GM12873 (cell line): Measurements from ENCODE around the gene PTCHD1.

Source experiments
- CTCF ChIP-seq: IDR thresholded peaks from 2 replicates; pipeline ENCODE4 v1.5.1; 2012; ENCODE audit warnings: low read depth, mild to moderate bottlenecking, moderate library complexity, low read length, control low read depth; ENCODE audit not compliant: insufficient read depth; ENCODE audit errors: missing control alignments

Gene PTCHD1

DNA sequence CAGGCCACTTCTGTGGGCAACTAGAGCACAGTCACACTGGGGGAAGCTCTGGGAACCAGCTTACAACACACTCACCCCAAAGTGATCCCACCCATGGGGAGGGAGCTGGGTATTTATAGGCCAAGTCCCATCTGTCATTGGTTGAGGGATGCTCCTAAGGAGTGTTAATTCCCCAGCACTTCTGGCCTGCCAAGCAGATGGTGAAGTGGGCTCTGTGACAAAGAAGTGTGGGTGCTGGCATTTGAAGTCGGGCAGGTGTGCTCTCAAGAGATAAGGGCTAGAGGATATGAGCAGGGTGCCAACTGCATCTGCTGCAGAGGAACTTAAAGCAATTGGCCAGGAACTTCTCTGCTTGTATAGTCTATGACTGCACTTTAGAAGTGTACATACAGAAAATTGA, 30.9 kb downstream of the PTCHD1 start:
- no peak for TF ChIP-seq CTCF

DNA sequence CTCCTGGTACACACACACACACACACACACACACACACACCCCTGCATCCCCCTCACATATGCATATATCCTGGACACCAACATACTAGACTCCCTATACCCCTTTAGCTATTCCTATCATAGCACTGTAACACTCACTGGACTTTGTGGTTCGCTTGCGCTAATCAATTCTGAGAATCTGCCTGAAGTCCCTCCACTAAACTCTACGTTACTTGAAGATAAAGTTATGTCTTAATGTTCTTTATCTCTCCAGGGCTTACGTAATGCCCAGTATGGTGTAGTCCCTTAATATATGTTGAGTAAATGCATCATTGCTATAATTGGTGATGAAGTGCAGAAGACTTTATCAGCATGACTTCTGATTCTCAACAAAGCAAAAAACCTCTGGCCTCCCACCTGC, 32.3 kb downstream of the PTCHD1 start:
- no peak for TF ChIP-seq CTCF

DNA sequence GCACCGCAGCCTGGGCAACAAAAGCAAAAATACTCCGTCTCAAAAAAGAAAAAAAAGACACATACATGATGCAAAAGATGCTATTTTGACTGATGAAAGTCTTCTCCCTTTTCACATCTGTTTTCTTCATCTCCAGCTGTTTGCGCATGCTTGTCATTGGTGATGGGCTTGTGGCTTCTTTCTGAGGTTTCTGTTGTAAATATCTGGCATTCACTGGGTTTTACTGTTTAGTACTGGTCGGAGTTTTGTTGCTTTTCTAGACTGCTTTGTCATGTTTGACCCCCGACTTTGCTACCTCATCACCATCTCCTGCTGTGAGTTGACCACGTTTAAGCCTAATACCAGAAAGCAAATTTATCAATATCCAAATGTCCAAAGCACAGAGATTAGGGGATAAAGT, 34.4 kb downstream of the PTCHD1 start:
- no peak for TF ChIP-seq CTCF

DNA sequence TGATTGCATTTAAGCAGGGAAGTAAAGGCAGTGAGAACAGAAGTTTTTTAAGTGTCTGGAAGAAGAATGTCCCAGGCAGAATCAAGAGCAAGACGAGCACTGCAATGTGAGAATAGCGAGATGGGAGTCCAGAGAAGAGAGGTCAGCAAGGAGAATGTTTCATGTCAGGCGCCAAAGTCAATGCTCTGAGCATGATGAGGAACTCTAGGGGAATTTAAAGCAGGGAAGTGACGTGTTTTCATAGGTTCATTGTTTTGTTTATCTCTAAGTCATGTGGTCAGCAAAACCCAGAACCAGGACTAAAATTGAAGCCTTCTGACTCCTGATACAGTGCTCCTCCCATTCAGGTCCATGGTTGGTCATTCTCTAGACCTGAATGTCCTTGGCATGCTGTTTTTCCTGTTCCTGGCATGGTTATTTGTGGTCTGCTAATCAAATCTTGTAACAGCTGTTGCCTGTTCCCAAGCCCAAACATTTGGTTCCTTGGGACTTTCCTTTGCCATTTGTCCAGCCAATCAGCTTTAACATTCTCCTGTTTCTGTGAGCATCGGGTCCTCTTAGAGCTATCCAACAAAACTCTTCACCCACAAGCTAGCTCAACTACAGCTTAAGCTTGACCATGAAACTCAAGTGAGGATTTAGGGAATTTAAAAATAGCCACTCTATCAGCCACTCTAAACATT, 37.7 kb downstream of the PTCHD1 start:
- no peak for TF ChIP-seq CTCF

DNA sequence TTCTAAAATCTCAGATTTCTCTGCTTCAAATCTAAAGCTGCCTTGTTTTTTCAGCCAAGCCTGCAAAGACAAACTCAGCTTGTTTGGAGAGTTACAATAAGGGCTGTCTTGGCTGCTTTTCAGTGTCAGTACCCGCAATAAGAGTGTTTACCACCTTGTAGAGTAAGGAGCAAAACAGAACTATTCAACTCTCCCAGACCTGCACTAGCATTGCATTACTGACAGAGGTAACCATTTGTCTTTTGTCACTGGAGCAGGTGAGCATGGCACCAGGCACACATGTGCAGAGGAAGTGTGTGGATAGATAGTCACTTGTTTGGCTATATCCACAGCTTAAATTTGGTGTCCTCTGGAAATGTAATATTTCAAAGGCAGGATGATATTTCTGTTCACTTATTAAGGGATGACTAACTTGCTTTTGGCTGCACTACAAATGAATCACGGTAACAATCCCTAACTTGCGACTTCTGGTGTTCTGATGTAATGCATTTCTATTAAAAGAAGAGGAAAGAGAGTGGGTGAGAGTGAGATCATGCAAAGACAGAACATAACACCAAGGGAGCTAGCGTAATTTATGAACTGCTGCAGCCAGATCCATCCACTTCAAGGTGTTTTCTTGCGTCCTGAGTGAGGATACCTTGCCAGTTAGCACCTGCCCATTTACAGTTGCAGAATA, 38.6 kb downstream of the PTCHD1 start:
- no peak for TF ChIP-seq CTCF

DNA sequence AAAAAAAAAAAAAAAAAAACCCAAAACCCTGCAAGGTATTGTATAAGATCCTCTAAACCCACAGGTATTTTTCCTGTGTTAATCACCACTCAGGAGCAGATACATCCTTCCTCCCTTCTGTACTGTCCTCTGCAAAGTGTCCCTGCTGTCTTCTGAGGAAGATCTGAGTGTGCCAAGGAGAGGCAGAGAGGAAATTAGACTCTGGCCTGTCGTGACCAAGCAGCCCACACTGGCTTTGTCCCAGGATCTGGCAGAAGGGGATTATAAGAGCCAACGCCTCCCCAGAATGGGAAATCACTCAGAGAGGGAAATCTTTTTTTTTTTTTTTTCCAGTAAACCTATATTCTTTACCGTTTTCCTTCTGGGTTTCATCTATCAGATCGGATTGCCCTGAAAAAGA, 39.6 kb downstream of the PTCHD1 start:
- no peak for TF ChIP-seq CTCF

DNA sequence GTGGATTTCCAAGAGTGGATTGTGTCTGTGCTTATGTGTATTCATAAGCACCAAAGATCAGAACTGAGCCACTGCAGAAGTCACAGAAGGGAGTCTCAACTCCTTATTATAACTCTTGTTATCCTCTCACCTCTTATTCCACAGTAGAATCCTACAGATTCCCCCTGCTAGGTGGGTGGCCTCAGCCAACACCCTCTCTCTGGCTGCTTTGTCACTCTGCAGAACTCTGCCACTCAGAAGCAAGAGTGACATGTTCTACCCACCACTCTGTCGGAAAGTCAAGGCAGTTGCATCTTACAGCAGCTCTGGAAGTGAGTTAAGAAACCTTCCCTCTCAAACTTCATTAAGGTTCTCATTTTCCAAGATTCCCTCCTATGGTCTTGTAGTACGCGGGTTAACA, 41.9 kb downstream of the PTCHD1 start:
- no peak for TF ChIP-seq CTCF
